MM.1S (cell line): ENCODE measurements around the gene RNF126.

Experiments
- DNase-seq: peaks from one replicate; pipeline ENCODE4 v3.0.0-alpha.2; 2015
- H2AFZ ChIP-seq: fragments of 300-600 bp; sonication (generic); 2 replicates; pipeline ENCODE4 v1.6.0; 2016; ENCODE audit warnings: antibody characterized with exemption, low read length
- H3F3A ChIP-seq: fragments of 300-600 bp; sonication (generic); 2 replicates; pipeline ENCODE4 v1.6.1; 2016; ENCODE audit warnings: mild to moderate bottlenecking, antibody characterized with exemption, low read length, moderate library complexity, mixed read lengths; ENCODE audit not compliant: insufficient read depth
- H3K27ac ChIP-seq: fragments of 300-600 bp; sonication (generic); 2 replicates; pipeline ENCODE4 v1.5.1; 2016; ENCODE audit warnings: mild to moderate bottlenecking, low read length
- H3K27me3 ChIP-seq: fragments of 300-600 bp; sonication (generic); replicated peaks from 2 replicates; pipeline ENCODE4 v1.6.0; 2016; ENCODE audit warnings: low read length; ENCODE audit not compliant: insufficient read depth
- H3K36me3 ChIP-seq: fragments of 300-600 bp; sonication (generic); replicated peaks from 2 replicates; pipeline ENCODE4 v1.6.1; 2016; ENCODE audit warnings: mild to moderate bottlenecking, low read length, mixed read lengths; ENCODE audit not compliant: insufficient read depth
- H3K4me1 ChIP-seq: fragments of 300-600 bp; sonication (generic); 2 replicates; pipeline ENCODE4 v1.6.1; 2016; ENCODE audit warnings: low read length, mixed read lengths
- H3K4me2 ChIP-seq: fragments of 300-600 bp; sonication (generic); 2 replicates; pipeline ENCODE4 v1.6.0; 2016; ENCODE audit warnings: low read depth, low read length
- H3K4me3 ChIP-seq: fragments of 300-600 bp; sonication (generic); 2 replicates; pipeline ENCODE4 v1.5.1; 2016; ENCODE audit warnings: low read length, mixed read lengths
- H3K79me2 ChIP-seq: fragments of 300-600 bp; sonication (generic); 2 replicates; pipeline ENCODE4 v1.6.1; 2016; ENCODE audit warnings: mixed run types, low read length, mixed read lengths
- H3K9ac ChIP-seq: fragments of 300-600 bp; sonication (generic); 2 replicates; pipeline ENCODE4 v1.6.1; 2016; ENCODE audit warnings: low read length, mixed read lengths
- H3K9me2 ChIP-seq: fragments of 300-600 bp; sonication (generic); replicated peaks from 2 replicates; pipeline ENCODE4 v1.6.1; 2016; ENCODE audit warnings: mild to moderate bottlenecking, low read length, mixed read lengths; ENCODE audit not compliant: insufficient read depth
- H3K9me3 ChIP-seq: fragments of 300-600 bp; sonication (generic); replicated peaks from 2 replicates; pipeline ENCODE4 v1.6.1; 2016; ENCODE audit warnings: mild to moderate bottlenecking, low read length, mixed read lengths; ENCODE audit not compliant: insufficient read depth
- H4K20me1 ChIP-seq: fragments of 300-600 bp; sonication (generic); 2 replicates; pipeline ENCODE4 v1.6.1; 2016; ENCODE audit warnings: mild to moderate bottlenecking, low read length, moderate library complexity, mixed read lengths; ENCODE audit not compliant: insufficient read depth
- EZH2 ChIP-seq: fragments of 300-600 bp; sonication (generic); optimal IDR thresholded peaks from 2 replicates; pipeline ENCODE3; 2017; ENCODE audit warnings: low read depth, mild to moderate bottlenecking, antibody characterized with exemption, low read length, mixed read lengths
- EZH2phosphoT487 ChIP-seq: fragments of 300-600 bp; sonication (generic); IDR thresholded peaks from 2 replicates; pipeline ENCODE4 v1.6.1; 2018; ENCODE audit warnings: antibody characterized with exemption, low read length
- TF ChIP-seq, protein P1 (sequence below): fragments of 300-600 bp; sonication (generic); IDR thresholded peaks from 2 replicates; pipeline ENCODE4 v1.5.1; 2016; ENCODE audit warnings: antibody characterized with exemption, low read length, mixed read lengths

Gene RNF126

DNA sequence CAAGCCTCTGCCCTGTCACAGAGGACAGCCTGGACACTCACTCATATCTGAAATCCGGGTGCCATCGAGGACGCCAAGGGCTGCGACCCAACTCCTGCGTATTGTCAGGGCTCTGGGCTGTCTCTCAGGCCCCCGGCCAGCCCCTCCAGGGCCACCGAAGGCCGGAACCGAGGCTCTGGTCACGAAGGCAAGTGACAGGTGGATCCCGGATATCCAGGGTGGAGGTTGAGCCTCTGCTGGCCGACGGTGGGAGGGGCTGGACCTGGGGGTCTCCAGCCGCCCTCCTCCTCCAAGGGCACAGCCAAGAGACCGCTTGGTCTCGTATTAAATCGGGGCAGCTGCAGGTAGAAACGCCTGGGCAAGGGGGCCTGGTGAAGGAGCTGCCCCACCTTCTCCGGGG is 5.4 kb downstream of the RNF126 start:
- Histone ChIP-seq H3K4me3 (no peak overlapping the region), H3K79me2 (peaks cover 98% of the 10 kb centered on the region), H3K4me1 (peaks cover 14% of the 10 kb centered on the region), H3K4me2 (no peak overlapping the region), H3K9ac (no peak overlapping the region), H3K36me3 (peaks cover 40% of the 10 kb centered on the region), H3K27me3 (no peaks in the 10 kb centered on the region), H3K27ac (no peak overlapping the region), H2AFZ (no peak overlapping the region), H4K20me1 (peaks cover 79% of the 10 kb centered on the region), H3F3A (peaks cover 25% of the 10 kb centered on the region), H3K9me3 (no peaks in the 10 kb centered on the region), H3K9me2 (no peaks in the 10 kb centered on the region)
- no peak for DNase-seq
- TF ChIP-seq EZH2 (no peak), EZH2phosphoT487 (no peak)
- TF ChIP-seq, protein P1, sequence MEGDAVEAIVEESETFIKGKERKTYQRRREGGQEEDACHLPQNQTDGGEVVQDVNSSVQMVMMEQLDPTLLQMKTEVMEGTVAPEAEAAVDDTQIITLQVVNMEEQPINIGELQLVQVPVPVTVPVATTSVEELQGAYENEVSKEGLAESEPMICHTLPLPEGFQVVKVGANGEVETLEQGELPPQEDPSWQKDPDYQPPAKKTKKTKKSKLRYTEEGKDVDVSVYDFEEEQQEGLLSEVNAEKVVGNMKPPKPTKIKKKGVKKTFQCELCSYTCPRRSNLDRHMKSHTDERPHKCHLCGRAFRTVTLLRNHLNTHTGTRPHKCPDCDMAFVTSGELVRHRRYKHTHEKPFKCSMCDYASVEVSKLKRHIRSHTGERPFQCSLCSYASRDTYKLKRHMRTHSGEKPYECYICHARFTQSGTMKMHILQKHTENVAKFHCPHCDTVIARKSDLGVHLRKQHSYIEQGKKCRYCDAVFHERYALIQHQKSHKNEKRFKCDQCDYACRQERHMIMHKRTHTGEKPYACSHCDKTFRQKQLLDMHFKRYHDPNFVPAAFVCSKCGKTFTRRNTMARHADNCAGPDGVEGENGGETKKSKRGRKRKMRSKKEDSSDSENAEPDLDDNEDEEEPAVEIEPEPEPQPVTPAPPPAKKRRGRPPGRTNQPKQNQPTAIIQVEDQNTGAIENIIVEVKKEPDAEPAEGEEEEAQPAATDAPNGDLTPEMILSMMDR = no peak

DNA sequence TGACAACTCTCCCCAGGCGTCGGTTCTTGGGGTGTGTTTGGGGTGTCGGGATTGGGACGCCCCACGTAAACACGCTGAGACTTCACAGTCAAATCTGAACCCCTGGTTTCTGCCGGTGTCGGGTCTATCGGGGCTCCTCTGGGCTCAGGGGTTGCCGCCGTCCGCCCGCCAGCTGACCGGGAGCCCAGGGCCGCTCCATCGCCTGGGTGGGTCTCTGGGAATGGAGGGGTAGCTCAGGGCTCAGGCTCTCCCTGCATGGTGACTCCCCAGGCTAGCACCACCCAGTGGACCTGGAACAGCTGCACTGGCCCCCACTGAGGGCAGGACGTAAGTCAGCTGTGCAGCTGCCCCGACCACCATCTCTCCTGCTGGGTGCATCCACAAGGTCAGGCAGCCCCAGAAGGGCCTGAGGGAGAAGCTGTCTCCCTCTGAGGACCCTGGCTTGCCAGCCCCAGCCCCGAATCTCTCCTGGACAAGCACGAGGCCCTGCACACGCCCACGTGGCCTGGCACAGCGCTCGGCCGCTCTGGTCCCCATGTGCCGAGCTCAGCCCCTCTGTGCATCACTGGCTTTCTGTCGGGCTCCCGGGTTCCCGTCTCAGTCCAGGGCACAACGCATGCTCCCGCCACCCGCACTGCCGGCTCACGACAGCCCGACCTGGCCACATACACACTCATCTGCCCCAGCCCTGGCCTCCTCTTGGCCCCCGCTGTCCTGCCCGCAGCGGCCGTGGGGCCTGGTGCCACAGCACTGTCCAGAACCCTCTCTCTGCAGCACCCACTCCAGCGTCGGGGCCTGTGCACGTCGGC is 6.1 kb downstream of the RNF126 start:
- Histone ChIP-seq H3F3A (peaks cover 22% of the 10 kb centered on the region), H3K9me2 (no peaks in the 10 kb centered on the region), H3K9ac (no peak overlapping the region), H3K9me3 (no peaks in the 10 kb centered on the region), H3K4me1 (peaks cover 14% of the 10 kb centered on the region), H3K4me2 (no peak overlapping the region), H4K20me1 (peaks cover 85% of the 10 kb centered on the region), H2AFZ (no peak overlapping the region), H3K4me3 (no peak overlapping the region), H3K27me3 (no peaks in the 10 kb centered on the region), H3K27ac (no peak overlapping the region), H3K79me2 (peaks cover 98% of the 10 kb centered on the region), H3K36me3 (peaks cover 46% of the 10 kb centered on the region)
- no peak for DNase-seq
- TF ChIP-seq, protein P1 = no peak
- TF ChIP-seq EZH2phosphoT487 (no peak), EZH2 (no peak)

DNA sequence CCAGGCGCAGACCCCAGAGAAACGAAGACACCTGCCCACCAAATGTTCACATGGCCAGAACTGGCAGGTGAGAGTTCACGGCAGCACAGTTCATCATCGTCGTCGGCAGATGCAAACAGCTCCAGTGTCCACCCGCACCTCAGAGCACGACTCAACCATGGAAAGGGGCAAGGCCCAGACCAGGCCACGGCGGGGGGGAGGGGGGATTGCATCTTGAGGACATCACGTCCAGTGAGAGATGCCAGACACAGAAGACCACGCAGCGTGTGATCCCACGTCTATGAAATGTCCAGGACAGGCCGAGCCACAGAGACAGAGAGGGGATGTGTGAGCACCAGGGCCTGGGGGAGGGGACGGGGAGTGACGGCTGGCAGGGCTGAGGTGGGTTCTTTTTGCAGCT is 7.3 kb downstream of the RNF126 start:
- Histone ChIP-seq H3K9me3 (no peaks in the 10 kb centered on the region), H4K20me1 (peaks cover 84% of the 10 kb centered on the region), H3K36me3 (peaks cover 50% of the 10 kb centered on the region), H3K27me3 (no peaks in the 10 kb centered on the region), H2AFZ (no peak overlapping the region), H3K4me2 (no peak overlapping the region), H3K27ac (no peak overlapping the region), H3F3A (peaks cover 10% of the 10 kb centered on the region), H3K4me3 (no peak overlapping the region), H3K79me2 (peaks cover 98% of the 10 kb centered on the region), H3K4me1 (peaks cover 12% of the 10 kb centered on the region), H3K9me2 (no peaks in the 10 kb centered on the region), H3K9ac (no peak overlapping the region)
- TF ChIP-seq EZH2phosphoT487 = no peak
- TF ChIP-seq EZH2 = no peak
- TF ChIP-seq, protein P1 = no peak
- DNase-seq = no peak
